ENCODE measurements around the gene QRFP.

GRCh38 chr9:130901498-130902203 is 5.0 kb upstream of the QRFP start:
- TF ChIP-seq EZH2phosphoT487 (IDR thresholded peaks at IDR 0.05; ENCODE audit: low read depth) (no peak), CTCF (IDR thresholded peaks at IDR 0.05; ENCODE audit: low read depth, low read length) (no peak)
